ENCODE results near the gene SH3PXD2A. TPM values are rescaled to one million over a fixed set of nuclear protein-coding genes. Genes with fewer than 3 reads are reported as not detected.
"Not testable (repeated sequence)": the region's sequence is repeated elsewhere in the genome, so short reads cannot be mapped to it uniquely, and the experiment has no call there.

SH3PXD2A gene
- total and polyA plus RNA-seq, 7 donors, result 3.0 to 57.7 (median 10.6) TPM

- DNase-seq (peak; percentile 51 to 89), ATAC-seq (peak; percentile 75 to 77 (median 76))
- 28 to 32% (median 30%) methylated on average over 13 of the region's 13 CpGs for WGBS, 3 donors
- H3K9me3 ChIP-seq, result no peaks in the 10 kb centered on the region
- no peak for TF ChIP-seq CTCF (IDR thresholded peaks at IDR 0.05)
- H3K27ac ChIP-seq, result peak overlapping the region; percentile 69
- H3K27me3 ChIP-seq (ENCODE audit: insufficient read depth in 3 of 3, low read length in 2 of 3), result no peaks in the 10 kb centered on the region
- H3K36me3 ChIP-seq (ENCODE audit: insufficient read depth in 1 of 2, low read depth in 1 of 2), result peaks cover 0 to 8% of the 10 kb centered on the region in 2 donors
- H3K4me1 ChIP-seq, result peaks cover 40% of the 10 kb centered on the region
- H3K4me3 ChIP-seq, result peak overlapping the region; percentile 14
- intact Hi-C loops (cut with DNase I), result loop anchor here in 1 of 2 donors (5.0 kb wide), 1 partner anchor 47 kb away; no protein-coding TSS in a partner anchor
These were observed 191.6 kb downstream of the SH3PXD2A start for GRCh38 chr10:103663802-103664201.

- ATAC-seq, result no peak
These were observed 192.1 kb downstream of the SH3PXD2A start for GRCh38 chr10:103663236-103663635.

GRCh38 chr10:103662704-103663103 is 192.7 kb downstream of the SH3PXD2A start:
- WGBS, 3 donors, result 95 to 98% (median 98%) methylated on average over 3 of the region's 3 CpGs
- intact Hi-C loops (cut with DNase I), result loop anchor here in 1 of 2 donors (5.0 kb wide), 1 partner anchor 45 kb away; no protein-coding TSS in a partner anchor
- not testable (repeated sequence) for H3K27ac ChIP-seq

More at GRCh38 chr10:103663236-103663635, 192.1 kb downstream of the SH3PXD2A start:
- 74 to 86% (median 77%) methylated on average over 3 of the region's 3 CpGs for WGBS, 3 donors
- no peak for TF ChIP-seq CTCF (IDR thresholded peaks at IDR 0.05)
- DNase-seq, result no peak
- Histone ChIP-seq H3K4me3 (peak overlapping the region; percentile 14), H3K9me3 (no peaks in the 10 kb centered on the region), H3K4me1 (peaks cover 39% of the 10 kb centered on the region), H3K36me3 (ENCODE audit: insufficient read depth in 1 of 2, low read depth in 1 of 2) (peaks cover 0 to 13% of the 10 kb centered on the region in 2 donors), H3K27ac (peak overlapping the region; percentile 69), H3K27me3 (ENCODE audit: insufficient read depth in 3 of 3, low read length in 2 of 3) (no peaks in the 10 kb centered on the region)
- intact Hi-C loops (cut with DNase I), result loop anchor here in 1 of 2 donors (5.0 kb wide), 1 partner anchor 46 kb away; no protein-coding TSS in a partner anchor

GRCh38 chr10:103661198-103661950 is 194.0 kb downstream of the SH3PXD2A start:
- 18 to 27% (median 25%) methylated on average over 37 to 48 of the region's 48 CpGs for WGBS, 3 donors
- Histone ChIP-seq H3K4me1 (peaks cover 39% of the 10 kb centered on the region), H3K9me3 (no peaks in the 10 kb centered on the region), H3K27me3 (ENCODE audit: insufficient read depth in 3 of 3, low read length in 2 of 3) (no peaks in the 10 kb centered on the region), H3K36me3 (ENCODE audit: insufficient read depth in 1 of 2, low read depth in 1 of 2) (peaks cover 0 to 23% of the 10 kb centered on the region in 2 donors), H3K4me3 (peak overlapping the region; percentile 70), H3K27ac (peak overlapping the region; percentile 86)
- peak; percentile 85 to 90 for DNase-seq
- intact Hi-C loops (cut with DNase I), result loop anchor here in 1 of 2 donors (5.0 kb wide), 1 partner anchor 44 kb away; no protein-coding TSS in a partner anchor
- peak; percentile 75 to 85 (median 77) for ATAC-seq
- no peak for TF ChIP-seq CTCF (IDR thresholded peaks at IDR 0.05)

More at GRCh38 chr10:103662704-103663103, 192.7 kb downstream of the SH3PXD2A start:
- not testable (repeated sequence) for ATAC-seq; H3K27me3 ChIP-seq (ENCODE audit: insufficient read depth in 3 of 3, low read length in 2 of 3); H3K9me3 ChIP-seq; H3K4me3 ChIP-seq; DNase-seq
- Histone ChIP-seq H3K36me3 (ENCODE audit: insufficient read depth in 1 of 2, low read depth in 1 of 2) (peaks cover 0 to 19% of the 10 kb centered on the region in 2 donors), H3K4me1 (peaks cover 39% of the 10 kb centered on the region)
